HG02884 (cell line): ENCODE data around the gene NIFK.
"Not testable (repeated sequence)": the region's sequence is repeated elsewhere in the genome, so short reads cannot be mapped to it uniquely, and the experiment has no call there.

Experiments used
- ATAC-seq: cut with Tn5 transposase; IDR thresholded peaks from one replicate; pipeline ENCODE4 v1.9.1; 2021; ENCODE audit warnings: mild to moderate bottlenecking, moderate library complexity; ENCODE audit not compliant: unreplicated experiment

The NIFK gene

DNA sequence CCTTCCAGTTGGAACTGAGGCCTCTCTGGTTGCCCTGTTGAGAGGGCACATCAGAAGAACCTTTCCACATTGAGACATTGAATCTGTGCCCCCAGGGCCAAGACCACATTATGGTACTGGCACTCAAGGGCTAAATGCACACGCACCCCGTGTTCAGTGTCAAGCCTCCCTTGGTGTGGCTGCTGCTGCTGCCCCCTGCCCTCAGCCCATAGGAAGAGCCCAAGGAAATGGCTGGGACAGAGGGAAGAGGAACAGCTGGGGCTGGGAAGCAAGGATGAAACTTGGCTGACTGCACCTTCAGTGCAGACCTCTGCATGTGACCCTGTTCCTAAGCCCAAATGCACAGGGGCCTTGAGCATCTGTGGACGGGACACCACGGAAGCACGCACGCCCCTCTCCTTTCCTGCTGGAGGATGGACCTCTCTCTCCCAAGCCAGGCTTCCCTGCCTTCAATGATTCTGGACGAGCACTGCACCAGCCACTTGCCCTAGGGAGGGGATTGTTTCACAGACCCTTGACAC lies 40.2 kb downstream of the NIFK start:
- no peak for ATAC-seq

DNA sequence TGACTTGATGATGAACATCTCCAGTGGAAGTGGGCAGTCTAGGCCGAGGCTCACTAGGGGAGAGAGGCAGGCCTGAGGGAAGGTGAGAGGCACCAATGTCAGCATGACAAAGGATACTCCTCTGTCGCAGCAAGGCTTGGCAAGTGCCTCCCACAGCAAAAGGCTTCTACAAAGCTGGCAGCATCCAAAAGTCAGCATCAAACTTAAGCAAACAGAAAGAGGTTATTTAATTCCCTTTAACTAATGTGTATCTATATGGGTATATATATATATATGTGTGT lies 41.6 kb downstream of the NIFK start:
- no peak for ATAC-seq

DNA sequence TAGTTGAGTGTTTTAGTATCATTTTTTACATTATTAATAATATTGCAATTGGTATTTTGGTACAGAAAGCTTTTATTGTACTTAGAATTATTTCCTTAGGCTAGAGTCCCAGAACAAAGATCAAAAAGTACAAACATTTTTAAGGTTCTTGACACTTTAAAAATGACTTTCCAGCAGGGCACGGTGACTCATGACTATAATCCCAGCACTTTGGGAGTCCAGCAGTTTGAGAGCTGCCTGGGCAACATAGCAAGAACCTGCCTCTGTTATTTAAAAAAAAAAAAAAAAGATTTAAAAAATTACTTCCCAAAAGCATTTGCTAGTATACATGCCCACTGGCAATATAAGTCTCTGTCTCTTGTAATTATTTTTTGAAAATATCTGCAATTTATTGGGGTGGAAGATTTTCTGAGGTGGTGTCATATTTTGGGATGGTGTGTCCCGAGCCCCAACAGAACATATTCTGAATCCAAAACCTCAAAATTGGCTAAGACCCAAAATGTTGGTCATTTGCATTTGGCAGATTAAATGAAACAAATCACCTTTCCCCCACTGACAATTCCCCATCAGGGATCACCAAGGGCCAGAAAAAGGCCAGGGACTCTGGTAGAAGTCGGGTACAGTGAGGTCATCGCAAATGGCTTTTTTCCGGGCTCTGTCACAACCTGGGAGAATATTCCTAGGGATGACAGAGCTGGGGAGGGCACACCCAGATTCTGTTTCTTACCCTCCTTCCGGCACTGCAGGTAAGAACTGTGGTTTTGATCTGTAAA lies 42.1 kb downstream of the NIFK start:
- no peak for ATAC-seq

DNA sequence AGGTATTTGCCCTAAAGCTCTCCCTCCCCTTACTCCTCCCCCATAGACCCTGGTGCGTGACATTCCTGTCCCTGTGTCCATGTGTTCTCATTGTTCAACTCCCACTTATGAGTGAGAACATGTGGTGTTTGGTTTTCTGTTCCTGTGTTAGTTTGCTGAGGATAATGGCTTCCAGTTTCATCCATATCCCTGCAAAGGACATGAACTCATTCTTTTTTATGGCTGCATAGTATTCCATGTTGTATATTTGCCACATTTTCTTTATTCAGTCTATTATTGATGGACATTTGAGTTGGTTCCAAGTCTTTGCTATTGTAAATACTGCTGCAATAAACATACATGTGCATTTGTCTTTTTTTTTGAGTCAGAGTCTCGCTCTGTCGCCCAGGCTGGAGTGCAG lies 46.1 kb downstream of the NIFK start:
- not testable (repeated sequence) for ATAC-seq

DNA sequence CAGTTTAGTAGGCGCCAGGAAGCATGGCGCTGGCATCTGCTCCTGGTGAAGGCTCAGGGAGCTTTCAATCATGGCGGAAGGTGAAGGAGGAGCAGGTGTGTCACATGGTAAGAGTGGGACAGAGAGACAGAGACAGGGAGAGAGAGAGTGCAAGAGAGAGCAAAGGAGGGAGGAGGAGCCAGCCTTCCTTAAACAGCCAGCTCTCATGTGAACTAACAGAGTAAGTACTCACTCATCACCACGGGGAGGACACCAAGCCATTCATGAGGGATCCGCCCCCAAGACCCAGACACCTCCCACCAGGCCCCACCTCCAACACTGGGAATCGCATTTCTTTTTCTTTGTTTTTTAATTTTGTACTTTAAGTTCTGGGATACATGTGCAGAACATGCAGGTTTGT lies 46.6 kb downstream of the NIFK start:
- ATAC-seq, result no peak

DNA sequence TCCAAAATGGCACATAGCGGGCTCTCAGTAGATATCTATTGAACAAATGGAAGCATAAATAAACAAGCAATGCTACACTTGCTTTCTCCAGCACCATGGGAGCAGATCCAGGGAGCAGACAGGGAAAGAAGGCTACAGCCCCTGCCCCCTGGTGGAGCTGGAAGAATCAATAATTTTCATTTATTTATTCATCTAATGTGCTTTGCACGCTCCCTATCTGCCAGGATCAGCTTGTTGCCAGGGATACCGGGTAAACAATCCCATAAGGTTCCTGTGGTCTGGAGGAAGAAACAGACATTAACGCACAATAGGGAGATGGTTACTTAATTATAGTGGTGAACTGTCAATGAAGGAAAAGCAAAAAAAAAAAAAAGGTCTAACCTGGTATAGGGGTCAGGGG lies 47.3 kb downstream of the NIFK start:
- ATAC-seq, result no peak

DNA sequence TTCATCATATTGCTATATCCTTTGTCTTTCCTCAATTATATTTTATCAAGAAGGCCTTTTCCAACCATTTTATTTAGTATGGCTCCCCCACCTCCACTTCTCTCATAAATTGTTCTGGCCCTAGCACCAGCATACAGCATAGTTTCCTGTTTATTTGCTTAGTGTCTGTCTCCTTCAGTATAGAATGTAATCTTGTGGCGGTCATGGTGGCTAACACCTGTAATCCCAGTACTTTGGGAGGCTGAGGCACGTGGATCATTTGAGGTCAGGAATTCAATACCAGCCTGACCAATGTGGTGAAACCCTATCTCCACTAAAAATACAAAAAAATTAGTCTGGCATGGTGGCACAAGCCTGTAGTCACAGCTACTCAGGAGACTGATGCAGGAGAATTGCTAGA lies 47.9 kb downstream of the NIFK start:
- no peak for ATAC-seq

DNA sequence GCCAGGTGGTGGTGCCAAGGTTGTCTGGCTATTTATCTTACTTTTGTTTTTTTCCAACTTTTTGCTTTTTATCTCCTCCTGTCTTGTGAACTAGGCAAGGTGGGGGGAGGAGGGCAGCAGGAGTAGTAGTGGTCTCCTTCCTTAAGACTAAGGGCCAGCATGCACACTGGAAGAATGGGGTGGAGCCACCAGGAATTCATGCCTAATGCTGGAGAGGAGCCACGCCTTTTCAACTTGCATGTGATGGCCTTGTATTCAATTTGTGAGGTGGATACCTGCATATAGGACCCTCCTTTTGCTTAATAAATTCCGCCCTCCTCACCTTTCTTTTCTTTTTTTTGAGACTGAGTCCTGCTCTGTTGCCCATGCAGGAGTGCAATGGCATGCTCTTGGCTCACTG lies 49.8 kb downstream of the NIFK start:
- ATAC-seq, result no peak

DNA sequence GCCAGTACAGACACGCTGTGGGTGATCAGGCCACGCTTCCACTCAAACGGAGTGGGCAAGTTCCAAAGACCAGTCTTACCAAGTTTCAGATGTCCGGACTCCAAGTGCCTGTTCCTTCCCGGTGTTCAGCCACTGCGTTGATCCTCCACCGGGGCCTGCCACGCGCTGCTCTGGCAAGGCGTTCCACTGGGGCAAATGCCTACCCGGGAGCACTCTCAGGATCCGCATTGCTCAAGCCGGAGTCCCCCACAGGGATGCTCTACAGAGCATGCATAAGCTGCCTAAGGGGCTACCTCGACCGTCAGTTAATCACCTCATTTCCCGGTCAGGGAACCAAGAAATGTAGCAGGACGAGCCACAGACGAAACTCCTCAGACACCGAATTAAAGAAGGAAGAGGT lies 50.5 kb downstream of the NIFK start:
- ATAC-seq, result no peak

DNA sequence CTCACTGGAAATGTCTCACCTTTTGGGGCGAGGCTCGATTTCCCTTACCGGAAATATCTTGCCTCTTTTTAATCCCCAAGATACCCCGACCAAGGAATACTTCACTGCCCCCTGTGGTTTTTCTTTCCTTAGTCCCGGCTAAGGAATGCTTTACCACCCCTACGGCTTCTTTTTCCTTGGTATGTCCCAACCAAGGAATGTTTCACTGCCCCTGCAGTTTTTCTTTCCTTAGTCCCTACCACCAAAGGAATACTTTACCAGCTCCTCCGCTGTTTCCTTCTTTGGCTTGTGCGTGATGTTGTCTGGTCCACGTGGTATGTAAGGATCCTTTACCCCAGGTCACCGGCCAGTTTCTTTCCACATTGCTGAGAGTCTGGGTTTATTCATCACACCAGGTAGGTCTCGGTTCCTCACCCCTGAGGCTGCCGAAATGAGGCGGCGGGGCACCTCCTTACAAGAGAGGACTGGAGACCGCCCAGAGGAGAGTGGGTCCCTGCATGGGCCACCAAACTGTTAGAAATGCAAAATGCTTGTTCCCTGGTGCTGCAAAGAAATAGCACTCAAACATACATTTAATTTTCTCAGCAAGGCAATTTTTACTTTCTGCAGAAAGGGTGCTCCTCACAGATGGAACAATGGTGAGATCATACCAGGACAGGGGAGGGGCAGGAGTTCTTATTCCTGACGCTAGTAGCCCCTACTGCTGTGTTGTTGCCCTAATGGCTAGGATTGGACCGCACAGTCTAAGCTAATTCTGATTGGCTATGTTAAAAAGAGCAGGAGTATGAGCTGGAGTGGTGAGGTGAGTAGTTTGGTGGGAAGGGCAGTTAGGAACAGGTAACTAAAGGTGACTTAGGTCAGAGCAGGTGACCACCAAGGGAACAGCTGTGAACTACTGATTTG lies 54.0 kb downstream of the NIFK start:
- no peak for ATAC-seq

DNA sequence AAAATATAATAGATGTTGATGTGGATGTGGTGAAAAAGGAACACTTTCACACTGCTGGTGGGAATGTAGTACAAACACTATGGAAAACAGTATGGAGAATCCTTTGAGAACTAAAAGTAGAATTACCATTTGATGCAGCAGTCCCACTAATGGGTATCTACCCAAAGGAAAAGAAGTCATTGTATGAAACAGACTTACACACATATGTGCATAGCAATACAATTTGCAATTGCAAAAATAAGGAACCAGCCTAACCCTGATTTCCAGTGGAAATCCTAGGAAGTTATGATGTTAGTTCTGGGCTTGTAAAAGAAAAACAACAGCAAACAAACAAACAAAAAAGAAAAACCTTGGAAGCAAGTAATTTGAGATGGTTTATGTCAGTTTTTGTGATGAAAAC lies 58.8 kb downstream of the NIFK start:
- ATAC-seq, result no peak
